Activated B cell treated with CpG ODN at 0.5 μM for 24 hours (primary cell): ENCODE results near the gene NPPC. TPM values are rescaled to one million over a fixed set of nuclear protein-coding genes. Genes with fewer than 3 reads are reported as not detected.

ENCODE experiments used
- ATAC-seq: fragments of 200-7000 bp; cut with Tn5 transposase; one replicate; pipeline ENCODE4 v1.10.0; 2021; ENCODE audit warnings: low read depth, mild to moderate bottlenecking, moderate library complexity
- CTCF ChIA-PET: fragments of 350-600 bp; sonication (Branson Sonifier 250); formaldehyde crosslinking; loops from one replicate; lab custom pipeline; 2021; ENCODE audit warnings: antibody characterized with exemption; lab: Charles Lee
- POLR2A ChIA-PET: fragments of 350-600 bp; sonication (Branson Sonifier 250); formaldehyde crosslinking; loops from one replicate; lab custom pipeline; 2021; ENCODE audit warnings: antibody characterized with exemption; lab: Charles Lee
- DNase-seq: peaks from one replicate; pipeline ENCODE4 v3.0.0; 2022
- H3K27ac Mint-ChIP-seq: one replicate; pipeline ENCODE4 v1.8.0; 2020; ENCODE audit warnings: mixed read lengths
- H3K27me3 Mint-ChIP-seq: one replicate; pipeline ENCODE4 v1.8.0; 2021; ENCODE audit warnings: mixed read lengths
- H3K36me3 Mint-ChIP-seq: one replicate; pipeline ENCODE4 v1.8.0; 2021; ENCODE audit warnings: low read depth, mixed read lengths
- H3K4me1 Mint-ChIP-seq: one replicate; pipeline ENCODE4 v1.8.0; 2021; ENCODE audit warnings: mixed read lengths
- H3K4me3 Mint-ChIP-seq: one replicate; pipeline ENCODE4 v1.8.0; 2020; ENCODE audit warnings: mild to moderate bottlenecking, mixed read lengths
- H3K9me3 Mint-ChIP-seq: one replicate; pipeline ENCODE4 v1.8.0; 2020; ENCODE audit warnings: mixed read lengths
- CTCF ChIP-seq: fragments of 200-600 bp; IDR thresholded peaks from one replicate; pipeline ENCODE4 v1.8.0; 2022; ENCODE audit warnings: antibody characterized with exemption, mild to moderate bottlenecking
- intact Hi-C: fragments of 100-400 bp; cut with micrococcal nuclease; formaldehyde crosslinking; loops from one replicate; pipeline ENCODE4 v1.15.1; 2024
- total RNA-seq: library from RNA; stranded (reverse); gene quantifications from 2 replicates; pipeline ENCODE4 v1.2.3, GENCODE V29; 2022

The NPPC gene
- total RNA-seq, 1 donor from 2014 or later: not detected

- ChIA-PET POLR2A (no interaction called here), CTCF (interaction anchor here (1.1 kb wide), 1 partner anchor 9 kb away, joined by 3 read pairs; no protein-coding TSS in a partner anchor)
- intact Hi-C loops: no loop called here
Observed at GRCh38 chr2:231891514-231891905, 34.7 kb downstream of the NPPC start.

GRCh38 chr2:231890896-231891513, 35.2 kb downstream of the NPPC start:
- ATAC-seq (no peak), DNase-seq (no peak)
- H3K9me3 Mint-ChIP-seq: no peaks in the 10 kb centered on the region
- H3K4me3 Mint-ChIP-seq: no peak overlapping the region
- CTCF ChIA-PET: interaction anchor here (1.1 kb wide), 1 partner anchor 10 kb away, joined by 3 read pairs; no protein-coding TSS in a partner anchor
- POLR2A ChIA-PET: no interaction called here
- H3K27ac Mint-ChIP-seq: no peak overlapping the region
- TF ChIP-seq CTCF: no peak
- intact Hi-C loops: no loop called here
- peaks cover 19% of the 10 kb centered on the region for H3K27me3 Mint-ChIP-seq
- no peaks in the 10 kb centered on the region for H3K4me1 Mint-ChIP-seq
- H3K36me3 Mint-ChIP-seq: no peaks in the 10 kb centered on the region

More at GRCh38 chr2:231891514-231891905, 34.7 kb downstream of the NPPC start:
- ATAC-seq (no peak), DNase-seq (no peak)
- no peak for TF ChIP-seq CTCF
- Mint-ChIP-seq H3K27me3 (peaks cover 18% of the 10 kb centered on the region), H3K4me3 (no peak overlapping the region), H3K9me3 (no peaks in the 10 kb centered on the region), H3K27ac (no peak overlapping the region), H3K36me3 (no peaks in the 10 kb centered on the region), H3K4me1 (no peaks in the 10 kb centered on the region)

DNA sequence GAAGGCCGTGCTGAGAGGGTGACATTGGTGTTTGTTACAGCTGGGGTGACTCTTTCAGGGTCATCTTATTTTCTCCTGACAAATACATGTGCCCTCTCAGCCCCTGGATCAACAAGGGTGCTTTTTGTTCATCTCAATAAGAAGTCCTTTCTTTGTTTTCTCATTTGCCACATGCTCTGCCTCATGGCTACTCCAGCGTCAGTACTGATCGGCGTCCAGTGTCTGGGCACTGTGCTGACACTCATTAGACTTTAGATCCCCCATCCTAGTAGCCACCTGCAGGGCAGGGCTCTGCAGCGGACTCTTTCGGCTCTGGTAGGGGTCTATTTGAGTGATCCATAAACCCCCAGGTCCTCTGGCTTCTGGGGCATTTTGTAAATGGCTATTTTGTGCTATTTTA, 38.4 kb downstream of the NPPC start:
- ChIA-PET CTCF (no interaction called here), POLR2A (no interaction called here)
- Mint-ChIP-seq H3K4me3 (no peak overlapping the region), H3K9me3 (no peaks in the 10 kb centered on the region), H3K36me3 (no peaks in the 10 kb centered on the region), H3K27ac (no peak overlapping the region), H3K27me3 (peaks cover 37% of the 10 kb centered on the region), H3K4me1 (no peaks in the 10 kb centered on the region)
- DNase-seq (no peak), ATAC-seq (no peak)
- no peak for TF ChIP-seq CTCF
- intact Hi-C loops: no loop called here

DNA sequence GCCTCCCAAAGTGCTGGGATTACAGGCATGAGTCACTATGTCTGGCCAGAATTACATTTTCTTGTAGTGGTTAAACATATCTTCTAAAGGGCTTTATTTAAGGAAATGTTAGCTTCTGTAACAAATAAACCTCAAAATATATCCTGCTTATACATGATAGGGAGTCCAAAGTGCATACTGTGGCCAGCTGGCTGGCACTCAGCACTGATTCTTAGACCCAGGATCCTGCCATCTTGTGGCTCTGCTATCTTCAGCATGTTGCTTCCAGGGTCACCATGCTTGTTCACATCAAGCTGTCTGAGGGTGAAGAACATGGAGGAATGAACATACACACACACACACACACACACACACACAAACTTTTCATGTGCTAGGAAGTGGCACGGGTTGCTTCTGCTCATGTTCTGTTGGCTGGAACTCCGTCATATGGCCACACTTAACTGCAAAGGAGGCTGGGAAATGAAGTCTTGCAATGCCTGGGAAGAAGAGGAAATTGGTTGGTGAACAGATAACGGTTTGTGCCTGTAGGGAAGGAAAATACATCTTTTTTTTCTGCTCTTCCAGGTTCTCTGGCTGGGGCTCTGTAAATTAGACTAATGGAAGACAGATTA, 40.0 kb downstream of the NPPC start:
- H3K27me3 Mint-ChIP-seq: peaks cover 36% of the 10 kb centered on the region
- intact Hi-C loops: no loop called here
- no peaks in the 10 kb centered on the region for H3K4me1 Mint-ChIP-seq
- no peaks in the 10 kb centered on the region for H3K9me3 Mint-ChIP-seq
- ChIA-PET POLR2A (no interaction called here), CTCF (no interaction called here)
- no peak for TF ChIP-seq CTCF
- no peaks in the 10 kb centered on the region for H3K36me3 Mint-ChIP-seq
- DNase-seq (no peak), ATAC-seq (no peak)
- H3K4me3 Mint-ChIP-seq: no peak overlapping the region
- no peak overlapping the region for H3K27ac Mint-ChIP-seq

GRCh38 chr2:231884438-231885140, 41.6 kb downstream of the NPPC start:
- CTCF ChIA-PET: interaction anchor here (1.2 kb wide), 1 partner anchor 22 kb away, joined by 3 read pairs; no protein-coding TSS in a partner anchor
- Mint-ChIP-seq H3K27ac (no peak overlapping the region), H3K9me3 (no peaks in the 10 kb centered on the region), H3K27me3 (peaks cover 40% of the 10 kb centered on the region), H3K4me1 (no peaks in the 10 kb centered on the region), H3K4me3 (no peak overlapping the region), H3K36me3 (no peaks in the 10 kb centered on the region)
- DNase-seq (no peak), ATAC-seq (no peak)
- POLR2A ChIA-PET: no interaction called here
- TF ChIP-seq CTCF: no peak
- intact Hi-C loops: no loop called here
